ENCODE results near the gene OSCP1.

OSCP1 gene

DNA sequence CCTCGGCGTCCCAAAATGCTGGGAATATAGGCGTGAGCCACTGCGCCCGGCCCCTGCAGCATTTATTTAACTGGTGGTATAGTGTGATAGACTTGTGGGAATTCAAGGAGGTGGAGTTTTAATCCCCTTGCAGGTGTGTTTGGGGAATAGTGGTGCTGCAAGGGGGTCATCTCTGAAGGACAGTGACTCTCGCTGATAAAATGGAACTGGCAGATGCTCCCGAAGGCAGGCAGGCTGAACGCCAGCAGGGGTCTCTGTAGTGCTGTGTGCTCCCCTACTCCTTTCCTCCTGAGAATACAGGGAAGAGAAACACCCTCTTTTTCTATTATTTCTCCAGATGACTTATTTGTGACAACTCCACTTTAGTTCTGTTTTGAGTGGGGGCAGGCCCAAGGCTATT lies 4.0 kb downstream of the OSCP1 start:
- DNase-seq = no peak

DNA sequence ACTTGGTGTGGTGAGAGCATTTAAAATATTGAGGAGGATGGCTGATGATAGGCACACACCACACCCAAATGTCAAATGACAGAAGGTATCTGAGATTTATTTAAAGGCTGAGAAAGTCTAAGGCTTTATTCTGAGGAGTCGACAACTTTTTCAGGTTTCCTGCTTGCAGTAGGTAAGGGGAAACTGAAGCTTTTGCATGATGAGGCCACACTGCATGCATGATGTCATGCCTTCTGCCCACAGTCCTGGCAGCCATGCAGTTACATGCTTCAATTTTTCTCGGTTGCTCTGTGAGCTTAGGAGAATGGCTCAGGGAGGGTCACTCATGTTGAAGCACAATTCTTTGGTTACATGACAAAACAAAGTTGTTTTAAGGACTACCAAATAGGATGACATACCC lies 7.0 kb downstream of the OSCP1 start:
- DNase-seq = no peak

DNA sequence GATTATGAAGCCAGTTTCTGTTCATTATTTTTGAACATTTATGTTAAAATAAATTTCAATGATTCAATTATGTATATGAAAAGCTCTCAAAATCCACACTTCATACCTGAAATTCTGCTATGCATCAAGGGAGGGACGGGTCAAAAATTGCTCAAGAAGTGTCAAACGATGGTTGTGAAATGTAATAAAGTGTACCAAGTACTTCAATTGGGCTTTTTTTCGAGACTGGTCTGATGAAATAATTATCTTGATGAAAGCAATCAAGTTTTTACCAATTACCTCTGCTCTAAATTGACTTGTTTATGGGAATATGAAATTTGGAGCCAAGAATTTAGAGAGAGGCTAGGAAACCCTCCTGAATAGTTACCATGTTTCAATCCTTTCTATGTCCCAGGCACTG lies 7.9 kb downstream of the OSCP1 start:
- DNase-seq = no peak

DNA sequence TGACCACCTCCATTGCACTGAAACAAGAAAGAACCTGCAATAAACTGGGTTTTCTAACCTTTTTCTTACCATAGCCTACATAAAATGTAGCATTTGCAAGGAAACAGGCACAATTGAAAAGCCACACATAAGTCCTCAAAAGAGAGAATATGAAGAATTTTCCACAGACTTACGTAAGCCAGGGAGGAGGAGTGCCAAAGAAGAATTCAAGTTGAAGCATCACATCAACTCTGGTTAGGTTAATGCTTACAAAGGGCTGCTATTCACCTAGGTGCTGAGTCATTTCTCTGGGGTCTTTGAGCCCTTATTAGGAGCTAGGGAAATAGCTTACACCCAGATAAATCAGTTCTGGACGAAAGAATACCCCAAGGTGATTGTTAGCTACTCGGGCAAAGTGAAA lies 9.6 kb downstream of the OSCP1 start:
- DNase-seq = no peak

DNA sequence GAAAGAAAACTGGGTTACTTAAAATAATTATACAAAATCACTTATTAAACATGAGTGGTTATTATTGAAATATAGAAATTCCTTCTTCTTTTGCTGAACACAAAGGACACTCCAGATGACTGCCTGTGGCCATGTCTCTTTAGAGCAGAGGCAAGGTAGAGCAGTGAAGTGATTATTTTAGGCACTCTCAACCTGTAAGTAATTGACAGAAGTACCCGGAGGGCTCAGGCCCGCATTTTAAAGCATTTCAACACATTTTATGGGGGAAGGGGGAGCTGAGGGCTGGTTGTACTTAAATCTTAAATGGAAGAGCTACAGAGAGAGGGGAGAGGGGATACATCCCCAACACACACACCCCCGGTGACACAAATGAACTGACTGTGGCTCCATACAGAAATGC lies 10.2 kb downstream of the OSCP1 start:
- DNase-seq = no peak

DNA sequence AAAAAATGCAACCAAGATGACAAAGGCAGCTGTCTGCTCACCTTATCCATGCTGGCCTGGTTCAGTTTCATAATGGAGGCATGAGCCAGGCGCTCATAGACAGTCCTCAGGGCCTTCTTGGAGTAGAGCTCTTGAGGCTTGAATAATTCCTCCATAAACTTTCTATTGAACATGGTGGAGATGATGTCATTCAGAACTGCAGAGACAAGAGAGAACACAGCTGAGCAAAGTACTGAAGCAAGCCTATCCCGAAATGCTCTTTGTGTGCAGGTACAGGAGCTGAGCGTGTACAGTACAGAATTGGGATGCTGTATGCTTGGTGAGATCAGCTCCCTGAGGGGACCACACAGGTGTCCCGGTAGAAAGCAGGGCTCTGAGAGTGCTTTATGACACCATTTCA lies 11.5 kb downstream of the OSCP1 start:
- no peak for DNase-seq

DNA sequence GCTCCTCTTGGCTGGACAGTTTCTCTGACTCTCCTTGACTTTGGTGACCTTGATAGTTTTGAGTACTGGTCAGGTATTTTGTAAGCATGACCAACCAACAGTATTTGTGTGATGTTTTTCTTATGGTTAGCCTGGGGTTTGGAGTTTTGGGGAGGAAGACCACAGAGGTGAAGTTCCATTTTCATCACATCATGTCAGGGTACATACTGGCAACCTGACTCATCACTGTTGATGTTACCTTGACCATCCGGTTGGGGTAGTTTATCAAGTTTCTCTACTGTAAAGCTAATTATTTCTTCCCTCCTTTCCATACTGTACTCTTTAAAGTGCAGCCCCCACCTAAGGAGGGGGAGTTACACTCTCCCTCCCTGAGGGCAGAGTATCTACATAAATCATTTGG lies 13.4 kb downstream of the OSCP1 start:
- DNase-seq = no peak

DNA sequence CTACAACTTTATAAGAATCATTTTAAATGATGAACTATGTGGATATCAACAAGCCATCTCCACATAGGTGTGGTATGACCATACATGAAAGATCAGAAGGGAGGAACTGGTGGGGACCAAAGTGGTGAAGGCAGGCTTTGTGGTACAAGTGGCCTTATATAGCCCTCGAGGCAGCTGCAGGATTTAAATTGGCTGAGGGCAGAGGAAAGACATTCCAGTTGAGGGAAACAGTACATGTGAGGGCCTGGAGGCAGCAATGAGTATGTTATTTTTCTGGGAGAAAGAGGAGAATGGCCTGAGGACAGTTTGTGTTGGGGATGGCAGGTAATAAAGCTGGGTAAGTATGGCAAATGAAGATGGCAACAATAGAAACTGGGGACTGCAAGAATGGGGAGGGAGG lies 17.1 kb downstream of the OSCP1 start:
- DNase-seq = no peak

DNA sequence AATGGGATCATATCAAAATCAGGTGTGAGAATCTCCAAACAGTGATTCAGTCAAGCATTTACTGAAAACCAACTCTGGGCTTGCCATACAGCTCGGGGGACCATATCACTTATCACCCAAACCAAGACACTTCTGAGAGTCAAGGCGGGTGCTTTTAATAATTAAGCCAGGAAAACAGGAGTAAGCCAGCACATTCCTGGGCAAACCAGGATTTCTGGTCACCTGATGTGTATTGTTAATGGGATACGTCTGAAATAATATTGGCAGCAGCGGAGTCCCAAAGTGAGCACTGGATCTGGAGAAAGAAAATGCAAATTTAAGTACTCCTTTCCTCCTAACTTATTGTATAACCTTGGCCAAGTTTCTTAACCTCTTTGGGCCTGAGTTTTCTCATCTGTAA lies 17.6 kb downstream of the OSCP1 start:
- no peak for DNase-seq

DNA sequence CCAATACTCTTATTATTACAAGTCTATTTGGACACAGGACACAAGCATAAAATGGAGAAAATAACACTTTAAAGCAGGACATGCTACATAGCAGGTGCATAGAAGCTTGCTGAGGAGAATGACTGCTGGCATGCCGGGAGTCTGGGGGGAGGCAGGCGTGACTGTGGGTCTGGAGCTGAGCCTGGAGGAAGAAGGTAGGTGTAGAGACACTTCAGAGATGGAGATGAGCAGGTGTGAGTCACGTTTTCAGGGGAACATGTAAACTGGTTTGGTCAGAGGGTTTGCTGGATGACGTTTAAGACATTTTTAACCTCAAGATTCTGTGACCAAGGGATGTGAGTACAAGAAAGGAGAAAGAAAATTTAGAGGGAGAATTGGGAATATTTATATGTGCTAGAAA lies 24.5 kb downstream of the OSCP1 start:
- DNase-seq = no peak

DNA sequence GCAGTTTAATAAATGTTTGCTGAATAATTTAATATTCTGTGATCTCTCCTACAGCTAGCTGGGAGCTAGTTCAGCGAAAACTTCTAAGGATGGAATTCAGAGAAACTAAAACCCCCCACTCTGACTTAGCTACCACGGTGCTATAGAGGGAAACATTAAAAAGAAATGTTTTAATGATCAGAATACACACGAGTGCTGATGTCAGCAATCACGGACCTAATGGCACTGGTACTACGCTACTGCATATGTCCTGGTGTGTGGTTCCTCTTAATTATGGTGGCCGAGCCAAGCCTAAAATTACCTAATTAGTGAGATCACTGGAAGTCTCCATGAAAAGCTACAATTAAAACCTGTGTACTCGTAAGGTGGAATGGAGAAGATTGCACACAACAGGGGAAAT lies 28.6 kb downstream of the OSCP1 start:
- DNase-seq = no peak

DNA sequence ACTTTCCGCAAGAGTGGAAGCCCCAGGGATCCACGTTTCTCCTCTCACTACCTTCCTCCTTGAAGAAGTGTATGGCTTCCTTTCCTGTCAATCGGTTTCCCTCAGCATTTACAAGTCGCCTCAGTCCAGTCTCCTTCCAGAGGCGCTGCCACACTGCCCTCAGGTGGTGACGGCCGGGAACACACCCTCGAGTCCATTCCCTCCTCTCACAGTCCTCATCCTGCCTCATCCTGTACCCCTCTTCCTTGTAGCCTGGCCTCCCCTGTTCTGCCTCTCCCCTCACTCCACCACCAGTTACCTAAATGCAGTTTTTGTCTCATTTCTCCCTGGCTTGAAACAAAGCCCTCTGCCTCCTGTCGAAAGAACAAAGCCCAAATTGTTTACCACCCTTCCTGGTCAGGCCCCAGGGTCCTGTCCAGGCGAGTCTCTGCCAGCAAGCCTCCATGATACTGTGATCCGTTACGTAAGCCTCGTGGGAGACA lies 29.4 kb downstream of the OSCP1 start:
- peak; percentile 67 to 95 (median 84) for DNase-seq

DNA sequence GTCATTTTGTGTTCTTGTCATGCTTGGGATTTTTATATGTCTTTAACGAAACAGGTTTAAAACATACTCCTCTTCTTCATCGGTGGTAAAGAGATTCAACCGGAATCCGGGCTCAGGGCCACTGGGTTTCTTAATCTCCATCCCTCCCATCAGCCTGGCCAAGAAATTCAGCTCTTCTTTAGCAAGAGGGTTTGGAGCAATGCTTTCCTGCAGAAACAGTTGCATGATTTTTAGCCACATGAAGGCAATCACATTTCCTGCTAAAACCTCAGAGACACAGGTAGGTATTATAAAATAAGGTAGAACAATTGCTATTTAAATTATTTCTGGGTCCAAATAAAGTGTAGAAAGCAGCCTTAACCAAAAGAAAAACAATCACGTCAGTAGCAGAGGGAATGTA lies 29.8 kb downstream of the OSCP1 start:
- DNase-seq = no peak

DNA sequence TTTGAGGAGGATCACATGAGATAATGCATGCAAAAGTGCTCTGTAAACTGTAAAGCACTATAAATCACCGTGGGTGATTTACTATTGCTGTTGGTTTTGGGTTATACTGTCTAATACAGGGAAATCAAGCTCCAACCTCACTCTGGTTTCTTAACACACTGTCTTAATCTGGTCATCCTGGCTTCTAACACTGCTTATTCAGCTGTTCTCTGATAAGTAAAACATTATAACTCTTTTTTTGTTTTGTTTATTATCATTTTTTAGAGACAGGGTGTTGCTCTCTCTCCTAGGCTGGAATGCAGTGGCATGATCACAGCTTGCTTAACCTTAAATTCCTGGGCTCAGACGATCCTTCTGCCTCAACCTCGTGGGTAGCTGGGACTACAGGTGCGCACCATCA lies 30.7 kb downstream of the OSCP1 start:
- DNase-seq = no peak

DNA sequence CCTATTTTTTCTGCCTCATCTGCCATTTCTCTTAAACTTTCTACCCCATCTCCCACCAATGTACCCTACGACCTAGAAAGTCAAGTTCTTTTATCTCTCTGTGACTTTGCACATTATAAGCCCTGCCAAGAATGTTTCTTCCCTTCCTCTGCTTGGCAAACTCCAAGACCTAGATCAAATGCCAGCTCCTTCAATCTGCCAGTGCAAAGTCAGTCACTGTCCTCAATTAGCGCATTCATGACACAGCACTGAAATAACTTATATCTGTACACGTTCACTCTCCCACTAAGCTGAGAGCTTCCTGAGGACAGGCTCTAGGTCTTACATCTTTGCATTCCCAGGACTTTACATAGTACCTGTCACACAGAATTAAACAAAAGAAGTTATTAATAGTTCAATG lies 31.1 kb downstream of the OSCP1 start:
- DNase-seq = no peak

DNA sequence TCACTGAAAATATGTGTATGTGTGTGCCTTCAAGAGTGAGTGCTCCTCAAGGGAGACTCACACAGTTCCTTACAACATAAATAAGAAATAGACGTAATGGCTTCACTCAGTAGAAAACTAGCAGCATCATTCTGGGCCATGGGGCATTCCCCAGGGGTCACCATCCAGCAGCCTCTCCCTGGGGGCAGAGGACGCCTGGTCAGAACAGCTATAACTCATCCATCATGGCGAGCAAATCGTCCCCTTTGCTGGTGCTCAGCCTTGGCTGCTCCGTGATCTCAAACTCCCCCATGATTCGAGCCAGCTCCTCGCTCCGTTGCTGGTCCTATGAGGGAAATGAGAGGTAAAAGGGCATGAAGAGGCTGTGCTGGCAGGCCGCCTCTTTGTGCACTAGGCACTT lies 32.3 kb downstream of the OSCP1 start:
- no peak for DNase-seq

DNA sequence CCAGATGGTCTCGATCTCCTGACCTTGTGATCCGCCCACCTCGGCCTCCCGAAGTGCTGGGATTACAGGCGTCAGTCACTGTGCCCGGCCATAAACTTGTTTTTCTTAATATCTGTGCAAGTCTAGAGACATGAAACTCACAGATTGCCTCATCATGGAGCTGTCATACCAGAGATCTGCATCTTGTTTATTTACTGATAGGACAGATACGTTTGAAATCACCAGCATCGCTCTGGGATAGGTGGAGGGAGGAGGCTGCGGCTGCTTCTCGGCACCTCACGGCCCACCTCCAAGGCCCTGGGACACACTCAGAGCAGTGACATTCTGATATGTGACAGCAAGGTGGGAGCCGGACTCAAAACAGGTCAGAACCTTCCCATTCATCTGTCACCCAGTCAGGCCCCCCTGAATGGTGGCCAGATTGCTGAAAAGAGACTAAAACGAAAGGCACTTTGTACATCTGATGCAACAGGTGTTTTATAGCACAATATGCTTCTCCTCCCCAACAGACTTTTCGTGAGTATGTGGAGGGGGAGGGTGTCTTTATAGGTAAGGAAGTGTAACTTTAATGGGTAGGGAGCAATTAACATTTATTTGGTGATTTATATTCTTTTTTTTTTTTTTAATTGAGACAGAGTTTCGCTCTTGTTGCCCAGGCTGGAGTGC lies 34.5 kb downstream of the OSCP1 start:
- no peak for DNase-seq

DNA sequence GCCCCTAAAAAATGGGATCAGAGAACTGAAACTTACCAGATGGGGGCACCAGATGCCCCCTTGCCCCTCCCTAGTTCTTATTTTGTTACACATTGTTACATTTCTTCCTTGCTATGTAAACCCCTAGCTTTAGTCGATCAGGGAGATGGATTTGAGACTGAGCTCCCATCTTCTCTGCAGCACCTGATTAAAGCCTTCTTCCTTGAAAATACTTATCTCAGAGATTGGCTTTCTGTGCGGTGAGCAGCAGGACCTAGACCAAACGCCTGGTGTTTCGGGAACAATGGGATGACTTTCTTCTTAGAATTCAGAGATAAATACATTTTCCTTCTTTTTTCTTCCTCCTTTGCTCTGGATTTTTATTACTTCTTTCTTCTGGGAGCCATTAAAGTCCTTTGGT lies 35.9 kb downstream of the OSCP1 start:
- no peak for DNase-seq

DNA sequence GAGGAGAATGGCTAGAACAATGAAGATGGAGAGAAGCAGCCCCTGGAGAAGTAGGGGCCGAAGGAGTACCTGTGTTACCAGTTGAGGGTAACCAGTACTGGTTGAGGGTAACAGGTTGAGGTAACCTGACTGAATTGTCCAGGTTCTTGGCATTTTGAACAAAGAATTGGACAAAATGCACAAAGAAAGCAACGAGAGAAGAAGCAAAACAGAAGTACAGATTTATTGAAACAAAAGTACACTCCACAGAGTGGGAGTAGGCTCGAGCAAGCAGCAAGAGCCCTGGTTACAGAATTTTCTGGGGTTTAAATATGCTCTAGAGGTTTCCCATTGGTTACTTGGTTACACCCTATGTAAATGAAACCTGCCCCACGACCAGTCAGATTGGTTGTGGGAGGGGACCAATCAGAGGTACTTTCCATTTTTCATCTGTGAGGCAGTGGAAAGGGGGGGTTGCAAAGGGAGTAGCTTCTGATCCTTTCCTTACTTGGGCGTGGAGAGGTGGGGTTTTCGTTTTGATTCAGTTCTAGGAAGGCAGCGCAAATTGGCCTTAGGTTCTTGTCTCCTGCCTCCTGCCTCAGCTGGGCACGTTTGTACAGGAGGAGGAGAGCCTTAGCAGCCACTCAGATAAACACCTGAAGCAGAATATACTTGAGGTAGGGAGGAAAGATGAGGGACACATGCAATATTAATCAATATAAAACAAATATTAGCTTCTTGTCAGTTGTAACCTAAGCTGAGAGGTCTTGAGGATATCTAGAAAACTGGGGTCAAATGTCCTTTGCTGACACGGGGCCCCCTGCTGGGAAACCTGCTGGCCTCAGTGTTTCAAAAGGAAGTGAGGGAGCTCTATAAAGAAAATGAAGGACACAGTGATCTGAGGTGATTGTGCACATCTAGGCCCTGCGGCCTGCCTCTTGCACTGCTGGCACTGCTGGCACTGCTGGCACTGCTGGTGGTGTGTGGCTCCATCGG lies 38.3 kb downstream of the OSCP1 start:
- no peak for DNase-seq

DNA sequence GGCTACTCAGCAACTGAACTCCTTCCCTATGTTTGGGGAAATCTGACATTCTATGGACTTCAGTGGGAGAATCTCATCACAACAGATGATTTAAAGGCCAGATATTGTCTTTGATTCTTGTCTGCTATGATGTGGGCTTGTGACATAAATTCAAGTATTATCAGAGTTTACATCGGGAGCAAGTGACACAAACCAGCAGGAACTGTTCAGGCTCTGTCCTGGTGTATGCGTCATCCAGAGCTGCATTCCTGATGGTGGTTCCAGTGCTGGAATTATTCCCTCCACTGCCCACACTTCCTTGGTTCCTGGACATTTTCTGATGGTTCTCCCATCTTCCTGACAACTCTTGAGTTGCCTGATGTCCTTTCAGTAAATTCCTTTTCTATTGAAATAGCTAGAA lies 41.8 kb downstream of the OSCP1 start:
- DNase-seq = no peak

DNA sequence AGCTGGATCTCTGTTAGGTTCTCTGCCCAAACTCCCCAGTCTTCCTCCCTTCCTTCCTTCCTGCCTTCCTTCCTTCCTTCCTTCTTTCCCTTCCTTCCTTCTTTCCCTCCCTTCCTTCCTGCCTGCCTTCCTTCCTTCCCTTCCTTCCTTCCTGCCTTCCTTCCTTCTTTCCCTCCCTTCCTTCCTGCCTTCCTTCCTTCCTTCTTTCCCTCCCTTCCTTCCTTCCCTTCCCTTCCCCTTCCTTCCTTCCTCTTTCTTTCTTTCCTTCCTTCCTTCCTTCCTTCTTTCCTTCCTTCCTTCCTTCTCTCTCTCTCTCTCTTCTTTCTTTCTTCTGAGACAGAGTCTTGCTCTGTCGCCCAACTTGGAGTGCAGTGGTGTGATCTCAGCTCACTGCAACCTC lies 43.8 kb downstream of the OSCP1 start:
- DNase-seq = no peak

DNA sequence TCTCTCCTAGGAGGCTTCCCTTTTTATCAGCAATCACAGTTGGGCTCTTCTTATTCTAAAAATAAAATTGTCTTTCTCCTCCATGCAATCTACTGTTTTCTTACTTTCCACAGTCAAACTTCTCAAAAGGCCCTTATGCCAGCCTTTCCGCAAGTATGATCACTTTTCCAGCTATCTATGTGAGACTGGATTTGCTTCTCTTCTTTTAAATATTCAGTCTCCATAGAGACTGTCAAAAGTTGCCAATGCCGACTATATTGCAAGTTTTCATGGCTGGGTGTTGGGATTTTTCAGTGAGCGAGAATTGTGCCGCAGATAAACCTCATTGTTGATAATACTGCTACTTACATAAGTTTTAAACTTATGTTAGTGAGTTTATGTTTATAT lies 47.8 kb downstream of the OSCP1 start:
- no peak for DNase-seq

DNA sequence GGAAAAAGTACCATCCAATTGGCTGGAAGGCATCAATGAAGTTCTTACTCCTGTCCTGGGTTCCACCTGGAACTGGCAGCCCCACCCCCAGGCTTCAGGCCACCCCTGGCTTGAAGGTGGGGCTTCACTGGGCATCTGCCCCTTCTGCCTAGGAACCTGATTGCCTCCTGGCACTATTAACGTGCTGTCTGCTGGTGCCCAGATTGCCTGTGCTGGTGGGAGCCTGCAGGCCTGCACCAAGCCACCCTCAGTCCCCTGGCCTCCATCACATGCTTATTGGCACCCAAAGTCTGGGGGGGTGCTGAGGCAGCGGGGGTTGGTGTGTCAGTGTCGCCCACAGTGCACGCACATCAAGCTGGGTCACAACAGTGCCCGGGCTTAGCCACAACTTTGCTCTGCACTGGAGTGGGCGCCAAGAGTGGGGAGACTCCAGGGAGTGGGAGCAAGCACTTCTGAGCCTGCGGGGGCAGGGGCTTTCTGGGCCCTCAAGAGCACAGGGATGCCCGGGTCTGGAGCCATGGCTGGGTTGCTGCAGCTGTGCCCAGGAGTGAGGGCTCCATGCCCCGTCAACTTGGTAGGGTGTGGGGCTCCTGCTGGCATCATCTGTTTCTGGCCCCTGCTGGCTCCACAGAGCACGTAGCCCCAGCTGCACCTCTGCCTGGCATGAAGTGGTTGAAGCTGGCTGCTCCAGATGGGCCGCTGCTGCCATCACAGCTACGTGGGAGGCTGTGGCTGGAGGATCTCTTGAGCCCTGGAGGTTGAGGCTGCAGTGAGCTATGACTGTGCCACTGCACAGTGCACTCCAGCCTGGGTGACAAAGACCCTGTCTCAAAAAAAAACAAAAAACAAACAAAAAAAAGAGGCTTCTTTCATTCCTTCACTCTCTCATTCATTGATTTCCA lies 48.4 kb downstream of the OSCP1 start:
- DNase-seq = no peak
